HG03565 (cell line): ENCODE results near the gene RHOBTB1.

Experiments used
- ATAC-seq: cut with Tn5 transposase; IDR thresholded peaks from one replicate; pipeline ENCODE4 v1.9.1; 2021; ENCODE audit warnings: mild to moderate bottlenecking, moderate library complexity; ENCODE audit not compliant: unreplicated experiment

Gene RHOBTB1

GRCh38 chr10:60943316-60944057 lies 498 bp downstream of the RHOBTB1 start:
- ATAC-seq, result no peak

- peak; percentile 56 for ATAC-seq
Observed at GRCh38 chr10:60942788-60943315, 1.1 kb downstream of the RHOBTB1 start.

- ATAC-seq, result no peak
Observed at GRCh38 chr10:60942134-60942787, 1.7 kb downstream of the RHOBTB1 start.

GRCh38 chr10:60940446-60940845 lies 3.5 kb downstream of the RHOBTB1 start:
- no peak for ATAC-seq

GRCh38 chr10:60937784-60938654 lies 6.0 kb downstream of the RHOBTB1 start:
- no peak for ATAC-seq

GRCh38 chr10:60937022-60937421 lies 7.0 kb downstream of the RHOBTB1 start:
- ATAC-seq, result no peak

- no peak for ATAC-seq
Observed at GRCh38 chr10:60934215-60935175, 9.5 kb downstream of the RHOBTB1 start.

GRCh38 chr10:60932756-60933155 lies 11.2 kb downstream of the RHOBTB1 start:
- no peak for ATAC-seq

GRCh38 chr10:60930237-60930636 lies 13.7 kb downstream of the RHOBTB1 start:
- ATAC-seq, result no peak

- ATAC-seq, result no peak
Observed at GRCh38 chr10:60921633-60922032, 22.4 kb downstream of the RHOBTB1 start.

GRCh38 chr10:60920479-60920878 lies 23.5 kb downstream of the RHOBTB1 start:
- no peak for ATAC-seq

- ATAC-seq, result no peak
Observed at GRCh38 chr10:60919551-60919950, 24.4 kb downstream of the RHOBTB1 start.

- no peak for ATAC-seq
Observed at GRCh38 chr10:60917331-60918280, 26.4 kb downstream of the RHOBTB1 start.

GRCh38 chr10:60916025-60916424 lies 28.0 kb downstream of the RHOBTB1 start:
- ATAC-seq, result no peak

- no peak for ATAC-seq
Observed at GRCh38 chr10:60914690-60915141, 29.3 kb downstream of the RHOBTB1 start.

- no peak for ATAC-seq
Observed at GRCh38 chr10:60913657-60914056, 30.3 kb downstream of the RHOBTB1 start.

GRCh38 chr10:60913071-60913470 lies 30.9 kb downstream of the RHOBTB1 start:
- no peak for ATAC-seq

- ATAC-seq, result no peak
Observed at GRCh38 chr10:60911715-60912114, 32.3 kb downstream of the RHOBTB1 start.

GRCh38 chr10:60911216-60911615 lies 32.8 kb downstream of the RHOBTB1 start:
- ATAC-seq, result no peak
